Measurements from ENCODE around the gene PALD1. TPM values are rescaled to one million over a fixed set of nuclear protein-coding genes. Genes with fewer than 3 reads are reported as not detected.

Gene PALD1
- total and polyA plus RNA-seq, 2 experiments from 2014 or later = 5.7 to 19.1 TPM

GRCh38 chr10:70496341-70497119 lies 18.0 kb downstream of the PALD1 start:
- DNase-seq (ENCODE audit: low read depth in 1 of 2, low spot score in 1 of 2) = no peak
- peaks cover 14% of the 10 kb centered on the region for H3K4me1 ChIP-seq (ENCODE audit: low read depth)
- H3K36me3 ChIP-seq = no peaks in the 10 kb centered on the region
- H3K27me3 ChIP-seq = no peaks in the 10 kb centered on the region
- no peak overlapping the region for H3K4me3 ChIP-seq
- TF ChIP-seq, protein P1, sequence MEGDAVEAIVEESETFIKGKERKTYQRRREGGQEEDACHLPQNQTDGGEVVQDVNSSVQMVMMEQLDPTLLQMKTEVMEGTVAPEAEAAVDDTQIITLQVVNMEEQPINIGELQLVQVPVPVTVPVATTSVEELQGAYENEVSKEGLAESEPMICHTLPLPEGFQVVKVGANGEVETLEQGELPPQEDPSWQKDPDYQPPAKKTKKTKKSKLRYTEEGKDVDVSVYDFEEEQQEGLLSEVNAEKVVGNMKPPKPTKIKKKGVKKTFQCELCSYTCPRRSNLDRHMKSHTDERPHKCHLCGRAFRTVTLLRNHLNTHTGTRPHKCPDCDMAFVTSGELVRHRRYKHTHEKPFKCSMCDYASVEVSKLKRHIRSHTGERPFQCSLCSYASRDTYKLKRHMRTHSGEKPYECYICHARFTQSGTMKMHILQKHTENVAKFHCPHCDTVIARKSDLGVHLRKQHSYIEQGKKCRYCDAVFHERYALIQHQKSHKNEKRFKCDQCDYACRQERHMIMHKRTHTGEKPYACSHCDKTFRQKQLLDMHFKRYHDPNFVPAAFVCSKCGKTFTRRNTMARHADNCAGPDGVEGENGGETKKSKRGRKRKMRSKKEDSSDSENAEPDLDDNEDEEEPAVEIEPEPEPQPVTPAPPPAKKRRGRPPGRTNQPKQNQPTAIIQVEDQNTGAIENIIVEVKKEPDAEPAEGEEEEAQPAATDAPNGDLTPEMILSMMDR (IDR thresholded peaks at IDR 0.05; ENCODE audit: low read depth, low read length) = no peak
- no peaks in the 10 kb centered on the region for H3K9me3 ChIP-seq (ENCODE audit: low read depth)
- no peak overlapping the region for H3K27ac ChIP-seq

DNA sequence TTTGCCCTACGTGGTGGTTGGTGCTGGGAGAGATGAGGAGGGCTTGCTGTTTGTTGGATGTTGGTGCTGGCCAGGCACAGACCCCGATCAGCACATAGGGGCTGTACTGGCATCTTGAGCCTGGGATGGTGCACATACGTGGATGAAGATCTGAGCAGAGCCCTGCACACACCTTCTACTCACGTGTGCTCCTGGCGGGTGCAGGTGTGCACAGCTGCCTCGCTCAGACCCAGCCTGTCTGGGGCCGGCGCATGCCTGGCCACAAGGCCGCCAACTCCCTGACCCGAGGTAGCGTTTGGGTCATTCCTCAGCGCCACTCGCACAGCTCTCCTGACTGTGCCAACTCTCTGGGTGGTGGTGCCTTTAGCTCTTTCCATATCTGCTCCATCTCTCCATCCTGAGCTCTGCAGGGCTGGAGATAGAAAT lies 18.6 kb downstream of the PALD1 start:
- Histone ChIP-seq H3K4me3 (no peak overlapping the region), H3K27me3 (no peaks in the 10 kb centered on the region), H3K27ac (no peak overlapping the region), H3K36me3 (no peaks in the 10 kb centered on the region), H3K9me3 (ENCODE audit: low read depth) (no peaks in the 10 kb centered on the region), H3K4me1 (ENCODE audit: low read depth) (peaks cover 14% of the 10 kb centered on the region)
- TF ChIP-seq, protein P1 (IDR thresholded peaks at IDR 0.05; ENCODE audit: low read depth, low read length) = no peak
- no peak for DNase-seq (ENCODE audit: low read depth in 1 of 2, low spot score in 1 of 2)

DNA sequence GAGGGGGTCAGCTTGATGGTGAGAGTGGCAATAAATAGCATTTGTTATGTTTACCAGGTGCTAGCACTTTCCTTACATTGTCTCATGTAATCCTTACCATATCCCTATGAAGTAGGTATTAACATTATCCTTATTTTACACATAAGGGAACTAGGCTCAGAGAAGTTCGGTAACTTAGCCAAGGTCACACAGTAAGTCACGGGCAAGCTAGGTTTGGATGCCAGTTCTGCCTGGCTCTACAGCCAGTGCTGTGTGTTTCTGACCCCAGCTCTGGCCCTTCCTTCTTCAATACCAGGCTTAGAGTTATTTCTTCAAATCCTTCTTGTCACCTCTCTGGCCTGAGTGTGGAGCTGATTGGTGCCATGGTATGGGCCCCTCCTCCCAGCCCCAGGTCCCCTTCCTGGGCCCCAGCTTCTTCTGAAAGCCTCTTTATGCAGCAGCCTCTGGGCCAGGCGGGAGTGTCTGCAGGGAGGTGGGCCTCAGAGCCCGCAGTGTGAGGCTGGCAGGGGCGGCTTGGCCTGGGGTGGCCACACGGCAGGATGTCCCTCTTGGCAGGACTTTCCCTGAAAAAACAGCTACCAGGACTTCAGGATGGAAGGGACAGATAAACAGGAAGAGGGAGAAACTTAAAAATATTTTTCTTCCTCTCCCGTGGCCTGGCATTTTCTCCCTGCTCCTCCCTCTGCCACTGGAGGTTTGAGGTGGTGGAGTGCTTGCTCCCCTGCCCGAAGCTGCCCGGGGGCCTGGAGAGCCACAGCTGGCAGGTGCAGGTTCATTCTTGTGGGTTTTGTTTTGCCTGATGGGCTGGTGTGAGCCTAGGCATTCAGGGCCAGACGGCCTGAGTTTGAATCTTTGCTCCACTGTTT lies 20.6 kb downstream of the PALD1 start:
- Histone ChIP-seq H3K27ac (peak overlapping the region; percentile 47), H3K4me1 (ENCODE audit: low read depth) (peaks cover 10% of the 10 kb centered on the region), H3K36me3 (no peaks in the 10 kb centered on the region), H3K27me3 (no peaks in the 10 kb centered on the region), H3K4me3 (no peak overlapping the region), H3K9me3 (ENCODE audit: low read depth) (no peaks in the 10 kb centered on the region)
- peak in 1 of 2 donors; percentile 57 for DNase-seq (ENCODE audit: low read depth in 1 of 2, low spot score in 1 of 2)
- TF ChIP-seq, protein P1 (IDR thresholded peaks at IDR 0.05; ENCODE audit: low read depth, low read length) = no peak

GRCh38 chr10:70499836-70500167 lies 21.2 kb downstream of the PALD1 start:
- Histone ChIP-seq H3K36me3 (no peaks in the 10 kb centered on the region), H3K4me3 (no peak overlapping the region), H3K27me3 (no peaks in the 10 kb centered on the region), H3K4me1 (ENCODE audit: low read depth) (peaks cover 10% of the 10 kb centered on the region), H3K27ac (peak overlapping the region; percentile 47), H3K9me3 (ENCODE audit: low read depth) (no peaks in the 10 kb centered on the region)
- TF ChIP-seq, protein P1 (IDR thresholded peaks at IDR 0.05; ENCODE audit: low read depth, low read length) = no peak
- DNase-seq (ENCODE audit: low read depth in 1 of 2, low spot score in 1 of 2) = no peak

DNA sequence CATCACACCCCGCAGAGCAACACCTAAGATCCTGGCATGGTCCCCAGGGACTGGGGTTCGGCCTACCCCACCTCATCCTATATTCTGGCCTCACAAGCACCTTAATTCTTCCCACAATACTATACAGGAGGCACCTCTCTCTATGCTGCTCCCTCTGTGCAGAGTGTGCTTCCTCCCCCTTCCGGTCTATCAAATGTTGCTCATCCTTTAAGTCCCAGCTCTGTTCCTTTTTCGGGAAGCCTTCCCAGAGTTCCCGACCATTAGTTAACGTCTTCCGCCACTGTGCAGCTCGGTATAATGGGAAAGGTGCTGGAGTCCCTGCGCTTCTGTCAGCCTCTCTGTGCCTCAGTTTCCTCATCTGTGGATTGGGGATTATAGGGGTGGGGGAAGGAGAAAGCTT lies 21.8 kb downstream of the PALD1 start:
- H3K4me1 ChIP-seq (ENCODE audit: low read depth) = peaks cover 10% of the 10 kb centered on the region
- no peak overlapping the region for H3K27ac ChIP-seq
- no peaks in the 10 kb centered on the region for H3K36me3 ChIP-seq
- TF ChIP-seq, protein P1 (IDR thresholded peaks at IDR 0.05; ENCODE audit: low read depth, low read length) = no peak
- H3K9me3 ChIP-seq (ENCODE audit: low read depth) = no peaks in the 10 kb centered on the region
- DNase-seq (ENCODE audit: low read depth in 1 of 2, low spot score in 1 of 2) = no peak
- no peak overlapping the region for H3K4me3 ChIP-seq
- H3K27me3 ChIP-seq = no peaks in the 10 kb centered on the region
